ENCODE measurements around the gene SLC43A2. TPM values are rescaled to one million over a fixed set of nuclear protein-coding genes. Genes with fewer than 3 reads are reported as not detected.
A peak's percentile ranks its signal among the peaks of the same experiment; 100 is the strongest.

The SLC43A2 gene
- total RNA-seq, 1 donor from 2014 or later = 2.4 TPM

DNA sequence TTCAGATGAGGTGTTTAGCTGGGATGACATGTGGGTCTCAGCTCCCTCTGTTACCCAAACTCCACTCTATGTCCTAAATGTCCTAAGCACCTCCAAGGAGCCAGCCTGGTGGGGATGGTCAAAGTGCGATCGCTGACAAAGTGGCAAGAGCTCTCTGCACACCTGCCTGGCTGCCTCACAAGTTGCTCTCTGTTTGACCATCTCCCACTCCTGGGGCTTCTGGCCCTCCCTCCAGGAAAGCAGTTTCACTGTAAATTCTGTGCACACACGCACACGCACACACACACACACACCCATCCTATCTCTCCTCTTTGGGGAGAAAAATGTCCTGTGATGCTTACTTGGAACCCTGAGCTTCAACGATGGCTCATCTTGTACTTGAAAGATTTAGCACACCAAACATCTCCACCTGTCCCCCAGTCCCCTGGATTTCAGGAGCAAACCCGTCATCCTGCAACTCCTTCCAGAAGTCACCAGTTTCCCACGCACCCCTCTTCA lies 67.7 kb downstream of the SLC43A2 start:
- Histone ChIP-seq H3K36me3 (ENCODE audit: control insufficient read depth, insufficient read depth, low read length) (peaks cover 6% of the 10 kb centered on the region), H3K27me3 (ENCODE audit: control insufficient read depth, insufficient read depth, low read length) (no peaks in the 10 kb centered on the region), H3K4me3 (ENCODE audit: low read depth, low read length) (peak overlapping the region; percentile 80)
- TF ChIP-seq, protein P1, sequence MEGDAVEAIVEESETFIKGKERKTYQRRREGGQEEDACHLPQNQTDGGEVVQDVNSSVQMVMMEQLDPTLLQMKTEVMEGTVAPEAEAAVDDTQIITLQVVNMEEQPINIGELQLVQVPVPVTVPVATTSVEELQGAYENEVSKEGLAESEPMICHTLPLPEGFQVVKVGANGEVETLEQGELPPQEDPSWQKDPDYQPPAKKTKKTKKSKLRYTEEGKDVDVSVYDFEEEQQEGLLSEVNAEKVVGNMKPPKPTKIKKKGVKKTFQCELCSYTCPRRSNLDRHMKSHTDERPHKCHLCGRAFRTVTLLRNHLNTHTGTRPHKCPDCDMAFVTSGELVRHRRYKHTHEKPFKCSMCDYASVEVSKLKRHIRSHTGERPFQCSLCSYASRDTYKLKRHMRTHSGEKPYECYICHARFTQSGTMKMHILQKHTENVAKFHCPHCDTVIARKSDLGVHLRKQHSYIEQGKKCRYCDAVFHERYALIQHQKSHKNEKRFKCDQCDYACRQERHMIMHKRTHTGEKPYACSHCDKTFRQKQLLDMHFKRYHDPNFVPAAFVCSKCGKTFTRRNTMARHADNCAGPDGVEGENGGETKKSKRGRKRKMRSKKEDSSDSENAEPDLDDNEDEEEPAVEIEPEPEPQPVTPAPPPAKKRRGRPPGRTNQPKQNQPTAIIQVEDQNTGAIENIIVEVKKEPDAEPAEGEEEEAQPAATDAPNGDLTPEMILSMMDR (IDR thresholded peaks at IDR 0.05; ENCODE audit: insufficient read depth, low read length, severe bottlenecking) = no peak
- DNase-seq (ENCODE audit: low read depth) (no peak), FAIRE-seq (no peak)

DNA sequence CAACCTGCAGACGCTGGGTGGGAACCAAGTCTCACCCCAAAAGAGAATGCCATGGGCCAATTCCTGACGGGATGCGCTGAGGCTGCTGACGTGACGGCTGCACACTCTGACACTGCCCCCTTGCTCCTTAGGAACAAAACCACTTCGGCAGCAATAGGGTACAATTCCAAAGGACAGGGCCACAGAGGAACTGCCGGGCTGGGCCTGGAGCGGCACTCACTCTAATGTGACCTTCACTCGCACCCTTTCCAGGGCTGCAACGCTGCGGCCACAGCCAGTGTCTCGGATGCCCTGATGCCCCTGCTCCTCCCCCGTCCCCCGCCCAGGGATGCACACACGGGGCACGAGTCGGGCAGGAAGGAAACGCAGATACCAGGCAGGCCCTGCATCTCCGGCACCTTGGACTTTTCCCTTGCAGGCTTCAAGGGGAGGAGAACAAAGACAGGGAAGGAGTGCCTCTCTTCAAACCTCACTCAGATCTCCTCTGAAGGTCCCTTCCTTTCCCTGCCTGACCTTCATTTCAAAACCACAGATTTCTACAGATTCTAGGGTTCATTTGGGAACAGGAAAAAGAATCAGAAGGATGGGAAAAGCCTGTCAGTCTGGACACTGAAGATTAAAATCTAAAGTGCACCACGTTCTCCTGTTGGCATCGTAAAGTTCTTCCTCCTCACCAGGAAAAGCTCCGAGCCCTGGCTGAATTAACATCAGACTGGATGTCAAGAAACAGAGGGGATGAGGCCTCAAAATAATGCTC lies 68.4 kb downstream of the SLC43A2 start:
- FAIRE-seq = no peak
- DNase-seq (ENCODE audit: low read depth) = no peak
- TF ChIP-seq, protein P1 (IDR thresholded peaks at IDR 0.05; ENCODE audit: insufficient read depth, low read length, severe bottlenecking) = no peak
- Histone ChIP-seq H3K4me3 (ENCODE audit: low read depth, low read length) (no peak overlapping the region), H3K36me3 (ENCODE audit: control insufficient read depth, insufficient read depth, low read length) (peaks cover 6% of the 10 kb centered on the region), H3K27me3 (ENCODE audit: control insufficient read depth, insufficient read depth, low read length) (no peaks in the 10 kb centered on the region)

DNA sequence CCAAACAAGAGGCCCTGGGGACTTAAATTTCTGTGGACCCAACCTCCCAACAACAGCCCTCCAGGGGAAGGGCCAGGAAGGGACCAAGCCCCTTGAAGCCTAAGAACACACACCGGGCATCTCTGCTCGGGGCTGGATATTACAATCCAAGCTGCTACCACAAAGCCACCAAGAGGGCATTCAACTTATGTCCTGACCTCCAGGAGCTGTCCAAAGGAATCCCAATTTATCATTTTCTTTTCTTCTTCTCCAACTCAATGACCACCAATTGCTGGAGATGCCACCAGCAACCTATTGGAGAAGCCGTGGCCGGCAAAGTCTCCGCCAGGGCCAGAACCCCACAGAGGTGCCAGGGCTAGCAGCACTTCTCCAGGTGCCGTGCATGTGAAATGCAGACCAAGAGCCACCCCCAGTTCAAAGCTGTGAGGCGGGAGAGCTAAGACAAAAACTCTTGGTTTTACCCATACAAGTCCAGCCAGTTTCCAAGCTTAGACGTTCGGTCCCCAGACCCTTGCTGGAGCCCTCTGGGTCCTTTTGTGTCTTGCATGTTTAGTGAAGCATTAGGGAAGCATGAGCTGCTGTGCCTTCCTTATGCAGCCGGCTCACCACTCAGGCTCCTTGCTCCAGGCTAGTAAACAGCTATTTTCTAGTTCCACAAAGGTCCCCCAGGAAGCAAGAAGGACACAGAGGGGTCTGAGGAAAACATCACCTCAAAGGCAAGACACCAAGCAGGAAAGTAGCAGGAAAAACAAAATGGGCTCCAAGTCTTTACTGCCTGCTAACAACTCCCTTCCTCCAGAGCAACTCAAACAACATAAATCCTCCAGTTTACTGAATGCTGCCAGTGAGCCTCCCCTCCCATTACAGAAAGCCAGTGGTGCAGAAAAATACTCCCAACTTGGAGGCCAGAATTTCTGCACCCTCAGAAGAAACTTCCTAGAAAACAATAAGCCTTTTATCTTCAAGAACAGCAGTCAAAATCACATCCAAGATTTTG lies 69.3 kb downstream of the SLC43A2 start:
- TF ChIP-seq, protein P1 (IDR thresholded peaks at IDR 0.05; ENCODE audit: insufficient read depth, low read length, severe bottlenecking) = no peak
- FAIRE-seq (no peak), DNase-seq (ENCODE audit: low read depth) (no peak)
- Histone ChIP-seq H3K4me3 (ENCODE audit: low read depth, low read length) (no peak overlapping the region), H3K27me3 (ENCODE audit: control insufficient read depth, insufficient read depth, low read length) (no peaks in the 10 kb centered on the region), H3K36me3 (ENCODE audit: control insufficient read depth, insufficient read depth, low read length) (peaks cover 6% of the 10 kb centered on the region)

DNA sequence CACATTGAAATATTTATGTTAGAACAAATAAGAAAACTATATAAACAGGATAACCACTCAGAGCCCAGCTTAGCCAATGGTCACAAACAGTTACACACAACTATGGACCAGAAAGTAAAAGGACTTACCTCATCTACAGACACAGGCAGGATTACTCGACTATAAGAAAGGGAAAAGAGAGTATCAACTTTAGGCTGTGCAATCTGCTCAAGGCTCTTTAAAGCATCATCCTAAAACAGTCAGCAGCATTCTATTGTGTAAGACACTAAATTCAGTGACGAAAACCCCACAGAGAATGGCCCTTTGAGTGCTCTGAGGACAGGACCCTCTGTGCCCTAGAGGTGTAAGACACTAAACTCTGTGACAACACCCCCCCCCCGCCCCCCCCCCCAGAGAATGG lies 70.2 kb downstream of the SLC43A2 start:
- TF ChIP-seq, protein P1 (IDR thresholded peaks at IDR 0.05; ENCODE audit: insufficient read depth, low read length, severe bottlenecking) = no peak
- FAIRE-seq = no peak
- Histone ChIP-seq H3K27me3 (ENCODE audit: control insufficient read depth, insufficient read depth, low read length) (no peaks in the 10 kb centered on the region), H3K4me3 (ENCODE audit: low read depth, low read length) (no peak overlapping the region), H3K36me3 (ENCODE audit: control insufficient read depth, insufficient read depth, low read length) (peaks cover 6% of the 10 kb centered on the region)
- no peak for DNase-seq (ENCODE audit: low read depth)

DNA sequence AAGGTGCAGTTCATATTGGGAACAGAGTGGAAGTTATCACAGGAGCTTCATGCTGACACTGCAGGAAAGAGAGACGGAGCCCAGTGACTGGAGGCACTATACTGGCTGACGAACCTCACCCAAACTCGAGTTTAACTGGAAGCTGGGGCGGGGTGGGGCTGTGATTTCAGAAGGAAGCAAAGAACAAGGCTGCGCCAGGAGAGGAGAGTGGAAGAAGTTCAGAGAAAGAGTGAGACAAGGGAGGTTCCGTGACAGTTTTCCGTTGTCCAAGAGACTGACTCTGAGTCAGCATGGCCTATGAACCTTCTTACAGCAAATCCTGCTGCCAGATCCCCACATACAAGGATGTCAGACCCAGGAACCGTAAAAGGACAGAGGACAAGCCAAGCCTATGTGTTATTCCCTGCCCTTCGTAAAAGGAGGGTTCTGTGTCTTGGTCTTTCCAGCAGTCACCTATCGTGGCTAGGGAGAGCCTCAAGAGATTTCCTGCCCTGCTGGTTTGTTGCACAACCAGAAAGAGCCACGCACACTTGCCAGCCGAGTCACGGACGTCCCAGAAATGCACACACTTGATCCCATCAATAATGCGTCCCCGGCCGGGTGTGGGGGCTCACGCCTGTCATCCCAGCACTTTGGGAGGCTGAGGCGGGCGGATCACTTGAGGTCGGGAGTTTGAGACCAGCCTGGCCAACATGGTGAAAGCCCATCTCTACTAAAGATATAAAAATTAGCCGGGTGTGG lies 71.1 kb downstream of the SLC43A2 start:
- H3K4me3 ChIP-seq (ENCODE audit: low read depth, low read length) = no peak overlapping the region
- no peak for DNase-seq (ENCODE audit: low read depth)
- FAIRE-seq = peak; percentile 7
- TF ChIP-seq, protein P1 (IDR thresholded peaks at IDR 0.05; ENCODE audit: insufficient read depth, low read length, severe bottlenecking) = no peak
- no peaks in the 10 kb centered on the region for H3K27me3 ChIP-seq (ENCODE audit: control insufficient read depth, insufficient read depth, low read length)
- H3K36me3 ChIP-seq (ENCODE audit: control insufficient read depth, insufficient read depth, low read length) = peaks cover 8% of the 10 kb centered on the region

Measured in bronchial epithelial cell (primary cell).